D721Med (cell line): ENCODE measurements around the gene IFNK.

Experiments used
- DNase-seq: peaks from one replicate; pipeline ENCODE4 v3.0.0; 2011; ENCODE audit warnings: low spot score; ENCODE audit not compliant: insufficient read length
- FAIRE-seq: peaks from 2 replicates; lab custom pipeline; 2011; peaks lifted over from hg19 to GRCh38; lab: Jason Lieb, UNC
- TF ChIP-seq, protein P1 (sequence below): IDR thresholded peaks from 2 replicates; pipeline ENCODE4 v1.5.1; 2012; ENCODE audit warnings: mild to moderate bottlenecking, control low read depth; ENCODE audit not compliant: insufficient read depth; ENCODE audit errors: missing control alignments

IFNK gene

GRCh38 chr9:27563738-27564430 is 39.8 kb downstream of the IFNK start:
- TF ChIP-seq, protein P1, sequence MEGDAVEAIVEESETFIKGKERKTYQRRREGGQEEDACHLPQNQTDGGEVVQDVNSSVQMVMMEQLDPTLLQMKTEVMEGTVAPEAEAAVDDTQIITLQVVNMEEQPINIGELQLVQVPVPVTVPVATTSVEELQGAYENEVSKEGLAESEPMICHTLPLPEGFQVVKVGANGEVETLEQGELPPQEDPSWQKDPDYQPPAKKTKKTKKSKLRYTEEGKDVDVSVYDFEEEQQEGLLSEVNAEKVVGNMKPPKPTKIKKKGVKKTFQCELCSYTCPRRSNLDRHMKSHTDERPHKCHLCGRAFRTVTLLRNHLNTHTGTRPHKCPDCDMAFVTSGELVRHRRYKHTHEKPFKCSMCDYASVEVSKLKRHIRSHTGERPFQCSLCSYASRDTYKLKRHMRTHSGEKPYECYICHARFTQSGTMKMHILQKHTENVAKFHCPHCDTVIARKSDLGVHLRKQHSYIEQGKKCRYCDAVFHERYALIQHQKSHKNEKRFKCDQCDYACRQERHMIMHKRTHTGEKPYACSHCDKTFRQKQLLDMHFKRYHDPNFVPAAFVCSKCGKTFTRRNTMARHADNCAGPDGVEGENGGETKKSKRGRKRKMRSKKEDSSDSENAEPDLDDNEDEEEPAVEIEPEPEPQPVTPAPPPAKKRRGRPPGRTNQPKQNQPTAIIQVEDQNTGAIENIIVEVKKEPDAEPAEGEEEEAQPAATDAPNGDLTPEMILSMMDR: no peak
- DNase-seq: no peak

DNA sequence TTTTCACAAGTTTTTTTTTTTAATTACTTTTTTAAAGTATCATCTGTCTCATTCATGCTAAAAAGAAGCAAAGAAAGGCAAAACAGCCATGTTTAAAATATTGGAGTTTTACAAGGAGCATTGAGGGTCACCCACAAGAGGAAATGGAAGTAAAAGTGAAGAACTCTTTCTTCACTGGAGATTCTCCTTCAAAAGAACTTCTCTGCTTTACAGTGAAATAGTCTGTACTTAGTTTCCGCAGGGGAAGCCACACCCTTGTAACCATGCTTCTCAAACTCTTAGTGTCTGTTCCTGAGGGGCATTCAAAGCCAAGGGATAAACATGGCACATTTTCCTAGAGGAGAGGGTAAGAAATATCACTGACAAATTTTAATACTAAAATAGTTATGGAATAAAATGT is 40.6 kb downstream of the IFNK start:
- FAIRE-seq (no peak), DNase-seq (no peak)
- TF ChIP-seq, protein P1: no peak

More at GRCh38 chr9:27563738-27564430, 39.8 kb downstream of the IFNK start:
- no peak for FAIRE-seq

GRCh38 chr9:27565696-27566095 is 41.6 kb downstream of the IFNK start:
- FAIRE-seq (no peak), DNase-seq (no peak)
- TF ChIP-seq, protein P1: no peak

GRCh38 chr9:27566118-27566517 is 42.0 kb downstream of the IFNK start:
- peak; percentile 6 for FAIRE-seq
- TF ChIP-seq, protein P1: no peak
- DNase-seq: no peak

- DNase-seq (no peak), FAIRE-seq (peak; percentile 55)
- TF ChIP-seq, protein P1: no peak
Measured at GRCh38 chr9:27569406-27569805, 45.3 kb downstream of the IFNK start.

DNA sequence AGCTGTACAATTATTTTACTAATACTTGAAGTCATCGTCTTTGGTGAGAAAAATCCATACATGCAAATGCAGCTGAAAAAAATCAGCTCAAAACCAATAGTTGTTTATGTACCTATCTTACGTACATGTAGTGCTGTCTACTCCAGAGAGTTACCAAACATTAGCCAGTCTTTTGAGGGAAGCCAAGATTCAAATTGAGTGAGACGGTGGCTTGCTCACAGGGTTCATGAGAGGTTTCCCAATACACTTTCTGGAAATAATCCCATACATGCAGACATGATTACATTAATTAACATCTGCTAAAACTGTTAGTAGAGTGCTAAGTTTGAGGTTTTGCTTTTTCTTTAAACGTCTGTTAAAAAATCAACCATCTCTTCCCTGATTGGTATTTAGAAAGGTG is 46.9 kb downstream of the IFNK start:
- no peak for DNase-seq
- FAIRE-seq: peak; percentile 32
- TF ChIP-seq, protein P1: no peak

- DNase-seq (no peak), FAIRE-seq (no peak)
- TF ChIP-seq, protein P1: no peak
Measured at GRCh38 chr9:27572061-27572460, 48.0 kb downstream of the IFNK start.
